Activated naive CD4-positive, alpha-beta T cell treated with anti-CD3 and anti-CD28 coated beads, Interleukin-2, amount 50 U/mL, for 72 hours (primary cell): ENCODE data around the gene NRXN3. TPM values are rescaled to one million over a fixed set of nuclear protein-coding genes. Genes with fewer than 3 reads are reported as not detected.

Experiments
- ATAC-seq, 2 donors: fragments of 150-1000 bp; cut with Tn5 transposase; 2 replicates each; pipeline ENCODE4 v1.10.0; 2021; ENCODE audit warnings: mild to moderate bottlenecking in 2 of 2, moderate library complexity in 2 of 2
- DNase-seq, 2 donors: peaks; one replicate each; pipeline ENCODE4 v3.0.0; 2021 to 2022; ENCODE audit warnings: low spot score in 2 of 2
- H3K27ac Mint-ChIP-seq, 2 donors: one replicate each; pipeline ENCODE4 v1.8.0; 2022; ENCODE audit warnings: mild to moderate bottlenecking in 2 of 2, mixed read lengths in 2 of 2
- H3K36me3 Mint-ChIP-seq, 2 donors: one replicate each; pipeline ENCODE4 v1.8.0; 2022; ENCODE audit warnings: mixed read lengths in 2 of 2
- H3K9me3 Mint-ChIP-seq, 2 donors: one replicate each; pipeline ENCODE4 v1.8.0; 2022; ENCODE audit warnings: mixed read lengths in 2 of 2
- total RNA-seq, 2 donors: library from RNA; stranded (reverse); gene quantifications; one replicate each; pipeline ENCODE4 v1.2.3, GENCODE V29; 2022

NRXN3 gene
- total RNA-seq, 2 donors from 2014 or later: not detected

- Mint-ChIP-seq H3K9me3 (peaks cover 0 to 2% of the 10 kb centered on the region in 2 donors), H3K27ac (no peak overlapping the region), H3K36me3 (no peaks in the 10 kb centered on the region)
- no peak for ATAC-seq
- no peak for DNase-seq
Measured at GRCh38 chr14:79601579-79601978, 1431.4 kb downstream of the NRXN3 start.

GRCh38 chr14:79602045-79602444 lies 1431.9 kb downstream of the NRXN3 start:
- H3K36me3 Mint-ChIP-seq: no peaks in the 10 kb centered on the region
- peaks cover 0 to 4% of the 10 kb centered on the region in 2 donors for H3K9me3 Mint-ChIP-seq
- DNase-seq (no peak), ATAC-seq (no peak)
- no peak overlapping the region for H3K27ac Mint-ChIP-seq

- Mint-ChIP-seq H3K9me3 (peaks cover 0 to 4% of the 10 kb centered on the region in 2 donors), H3K36me3 (no peaks in the 10 kb centered on the region), H3K27ac (no peak overlapping the region)
- DNase-seq (no peak), ATAC-seq (no peak)
Measured at GRCh38 chr14:79602742-79603141, 1432.6 kb downstream of the NRXN3 start.

GRCh38 chr14:79605849-79606248 lies 1435.7 kb downstream of the NRXN3 start:
- H3K27ac Mint-ChIP-seq: no peak overlapping the region
- no peak for DNase-seq
- no peak for ATAC-seq
- H3K36me3 Mint-ChIP-seq: no peaks in the 10 kb centered on the region
- H3K9me3 Mint-ChIP-seq: peaks cover 4 to 6% of the 10 kb centered on the region in 2 donors

DNA sequence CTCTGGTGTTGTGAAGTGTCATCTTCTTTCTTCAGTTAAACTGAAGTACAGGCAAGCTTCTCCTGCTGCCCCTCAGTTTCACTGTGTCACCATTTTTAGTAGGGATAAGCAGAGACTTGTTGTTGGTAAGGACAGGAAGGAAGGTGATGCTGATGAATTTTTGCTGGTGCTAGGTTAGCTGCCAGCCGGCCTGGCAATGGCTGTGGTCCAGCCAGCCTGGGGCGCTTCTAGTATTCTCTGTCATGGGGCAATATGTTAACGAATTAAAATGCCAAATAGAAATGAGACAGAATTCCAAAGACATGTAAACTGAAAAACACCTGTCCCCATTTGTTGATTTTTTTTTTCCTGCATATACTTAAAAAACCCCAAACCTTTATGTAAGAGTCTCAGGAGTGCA lies 1438.3 kb downstream of the NRXN3 start:
- no peak for DNase-seq

GRCh38 chr14:79613625-79614024 lies 1443.5 kb downstream of the NRXN3 start:
- H3K9me3 Mint-ChIP-seq: peaks cover 14 to 29% of the 10 kb centered on the region in 2 donors

More for the DNA sequence above, 1438.3 kb downstream of the NRXN3 start:
- ATAC-seq: no peak
- Mint-ChIP-seq H3K9me3 (peaks cover 4 to 9% of the 10 kb centered on the region in 2 donors), H3K27ac (no peak overlapping the region), H3K36me3 (no peaks in the 10 kb centered on the region)

DNA sequence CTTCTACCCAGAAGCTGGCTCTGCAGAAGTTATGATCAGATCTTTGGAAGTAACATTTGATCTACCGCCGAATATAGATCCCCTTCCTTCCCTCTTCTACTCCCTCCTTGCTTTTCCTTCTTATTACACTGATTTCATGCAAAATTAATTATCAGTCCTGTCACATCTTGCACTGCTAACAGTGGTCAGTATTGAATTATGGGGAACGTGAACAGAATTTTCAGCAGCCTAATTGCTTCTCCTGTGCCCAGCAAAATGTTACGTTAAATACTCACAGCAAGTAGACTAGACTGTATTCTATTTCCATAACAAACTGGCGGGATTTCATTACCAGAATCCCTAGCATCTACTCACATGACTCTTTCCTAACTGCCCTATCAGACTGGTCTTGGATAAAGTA lies 1444.3 kb downstream of the NRXN3 start:
- H3K27ac Mint-ChIP-seq: no peak overlapping the region
- DNase-seq (no peak), ATAC-seq (no peak)
- H3K36me3 Mint-ChIP-seq: no peaks in the 10 kb centered on the region
- H3K9me3 Mint-ChIP-seq: peaks cover 14 to 24% of the 10 kb centered on the region in 2 donors

More at GRCh38 chr14:79613625-79614024, 1443.5 kb downstream of the NRXN3 start:
- DNase-seq (no peak), ATAC-seq (no peak)
- H3K36me3 Mint-ChIP-seq: no peaks in the 10 kb centered on the region
- no peak overlapping the region for H3K27ac Mint-ChIP-seq

DNA sequence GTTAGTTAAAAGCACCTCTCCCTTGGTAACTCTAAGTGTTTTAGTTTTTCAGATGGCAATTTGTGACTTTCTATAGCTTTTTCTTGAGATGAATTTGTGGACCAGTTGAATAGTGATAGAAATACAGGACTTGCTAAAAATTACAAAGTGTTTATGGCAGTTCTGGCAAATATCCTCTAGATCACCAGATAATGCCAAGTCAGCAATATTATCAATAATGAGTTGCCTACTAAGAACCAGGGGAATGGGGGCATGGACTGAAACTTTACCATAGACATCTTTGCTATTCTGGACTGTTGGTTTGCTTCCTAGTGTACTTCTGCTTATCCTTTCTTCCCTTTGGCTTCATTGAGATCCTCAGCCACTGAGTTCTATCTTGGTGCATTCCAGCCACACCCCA lies 1456.9 kb downstream of the NRXN3 start:
- H3K36me3 Mint-ChIP-seq: no peaks in the 10 kb centered on the region
- H3K27ac Mint-ChIP-seq: no peak overlapping the region

DNA sequence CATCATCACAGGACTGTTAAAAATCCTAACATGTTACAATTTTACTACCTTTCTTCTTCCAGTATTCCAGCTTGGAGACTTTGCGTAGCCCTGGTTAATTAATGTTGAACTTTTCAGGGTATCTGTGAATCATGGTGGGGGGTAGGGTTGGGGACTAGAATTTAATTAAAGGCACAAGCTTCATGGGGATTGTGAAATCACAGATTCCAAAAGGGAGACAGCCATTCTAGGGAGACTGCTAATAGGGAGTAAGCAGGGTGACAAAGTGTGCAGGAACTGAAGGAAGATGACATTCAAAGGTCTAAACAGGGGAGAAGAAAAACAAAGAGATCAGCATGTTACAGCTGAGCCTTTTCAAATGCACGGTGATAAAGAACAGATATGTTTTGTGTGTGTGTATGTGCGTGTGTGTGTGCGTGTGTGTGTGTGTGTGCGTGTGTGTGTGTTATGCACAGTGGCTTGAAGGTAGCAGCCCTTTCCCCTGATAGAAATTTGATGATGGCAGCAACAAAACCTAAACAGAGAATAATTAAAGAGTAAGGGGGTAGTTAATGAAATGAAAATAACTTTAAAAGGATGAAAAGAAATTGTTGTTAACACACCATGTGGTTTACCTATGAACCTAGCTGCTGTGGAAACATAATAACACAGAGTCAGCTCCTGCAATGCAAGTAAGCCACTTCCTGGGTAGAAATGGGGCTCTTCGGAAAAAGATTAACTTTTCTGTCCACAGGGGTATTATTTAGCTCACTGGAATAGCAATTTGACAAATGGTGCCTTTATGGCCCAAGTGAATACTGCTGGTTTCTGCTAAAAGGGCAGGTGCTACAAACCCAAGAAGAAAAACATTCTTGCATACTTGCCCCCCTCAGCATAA lies 1459.5 kb downstream of the NRXN3 start:
- no peak for ATAC-seq
- Mint-ChIP-seq H3K9me3 (peaks cover 10 to 25% of the 10 kb centered on the region in 2 donors), H3K27ac (no peak overlapping the region), H3K36me3 (no peaks in the 10 kb centered on the region)
- no peak for DNase-seq

More for the DNA sequence above, 1456.9 kb downstream of the NRXN3 start:
- DNase-seq (no peak), ATAC-seq (no peak)
- peaks cover 6 to 16% of the 10 kb centered on the region in 2 donors for H3K9me3 Mint-ChIP-seq

DNA sequence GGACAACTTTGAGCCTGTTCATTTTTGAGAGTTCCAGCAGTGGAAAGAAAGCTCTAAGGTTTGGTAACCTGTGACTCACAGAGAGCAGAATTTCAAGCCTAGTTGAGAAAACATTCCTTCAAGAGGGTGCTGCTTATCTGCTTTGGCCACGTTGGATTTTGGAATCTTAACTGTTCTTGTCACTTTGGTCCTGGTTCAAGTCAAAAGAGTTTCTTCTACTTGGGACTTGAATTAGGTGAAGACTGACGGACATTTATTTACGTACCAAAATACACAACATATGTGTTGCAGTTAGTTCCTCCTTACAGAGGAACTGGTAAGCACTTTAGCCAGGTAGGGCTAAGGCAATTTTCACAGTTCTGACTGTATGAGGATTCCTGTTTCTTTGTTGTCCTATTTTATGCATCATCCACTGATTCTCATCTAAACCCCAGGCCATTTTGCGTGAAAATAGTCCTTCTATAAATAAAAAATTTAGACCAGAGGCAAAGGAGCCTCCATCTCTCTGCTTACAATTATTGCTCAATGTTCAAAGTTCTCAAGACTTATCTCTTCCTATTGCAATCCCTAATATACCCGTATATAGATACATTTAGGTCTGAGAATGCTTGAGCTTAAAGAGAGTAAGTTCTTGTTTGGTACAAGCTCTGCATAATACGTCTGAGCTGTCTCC lies 1460.3 kb downstream of the NRXN3 start:
- DNase-seq: no peak
- Mint-ChIP-seq H3K36me3 (no peaks in the 10 kb centered on the region), H3K9me3 (peaks cover 11 to 28% of the 10 kb centered on the region in 2 donors), H3K27ac (no peak overlapping the region)
- ATAC-seq: no peak

- ATAC-seq (no peak), DNase-seq (no peak)
- Mint-ChIP-seq H3K36me3 (no peaks in the 10 kb centered on the region), H3K9me3 (peaks cover 8 to 28% of the 10 kb centered on the region in 2 donors), H3K27ac (no peak overlapping the region)
Measured at GRCh38 chr14:79631276-79631675, 1461.1 kb downstream of the NRXN3 start.

GRCh38 chr14:79638672-79639266 lies 1468.6 kb downstream of the NRXN3 start:
- peaks cover 3 to 22% of the 10 kb centered on the region in 2 donors for H3K9me3 Mint-ChIP-seq
- H3K36me3 Mint-ChIP-seq: no peaks in the 10 kb centered on the region
- no peak for ATAC-seq
- DNase-seq: no peak
- H3K27ac Mint-ChIP-seq: no peak overlapping the region

DNA sequence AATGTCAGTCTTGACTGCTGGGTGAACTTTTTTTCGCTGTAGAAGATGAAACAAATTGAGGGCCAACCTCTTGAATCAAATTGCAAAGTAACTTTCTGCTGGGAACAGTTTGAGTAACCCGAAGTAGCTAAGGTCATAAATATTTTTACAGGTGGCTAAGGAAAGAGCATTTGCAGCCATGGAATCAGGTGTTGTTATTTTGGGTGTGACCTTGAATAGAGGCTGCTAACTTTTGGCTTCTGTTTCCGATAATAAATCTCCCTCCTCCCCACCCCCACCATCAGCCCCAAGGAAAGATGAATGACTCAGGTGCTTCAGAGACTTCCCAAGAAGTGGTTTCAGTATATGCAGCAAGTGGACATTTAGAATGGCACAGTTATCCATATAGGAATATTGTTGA lies 1469.4 kb downstream of the NRXN3 start:
- ATAC-seq (no peak), DNase-seq (no peak)
- H3K27ac Mint-ChIP-seq: no peak overlapping the region
- H3K36me3 Mint-ChIP-seq: no peaks in the 10 kb centered on the region
- H3K9me3 Mint-ChIP-seq: peaks cover 3 to 19% of the 10 kb centered on the region in 2 donors

GRCh38 chr14:79641371-79641770 lies 1471.2 kb downstream of the NRXN3 start:
- no peak for ATAC-seq
- no peak for DNase-seq
- Mint-ChIP-seq H3K27ac (no peak overlapping the region), H3K9me3 (peaks cover 0 to 10% of the 10 kb centered on the region in 2 donors), H3K36me3 (no peaks in the 10 kb centered on the region)

DNA sequence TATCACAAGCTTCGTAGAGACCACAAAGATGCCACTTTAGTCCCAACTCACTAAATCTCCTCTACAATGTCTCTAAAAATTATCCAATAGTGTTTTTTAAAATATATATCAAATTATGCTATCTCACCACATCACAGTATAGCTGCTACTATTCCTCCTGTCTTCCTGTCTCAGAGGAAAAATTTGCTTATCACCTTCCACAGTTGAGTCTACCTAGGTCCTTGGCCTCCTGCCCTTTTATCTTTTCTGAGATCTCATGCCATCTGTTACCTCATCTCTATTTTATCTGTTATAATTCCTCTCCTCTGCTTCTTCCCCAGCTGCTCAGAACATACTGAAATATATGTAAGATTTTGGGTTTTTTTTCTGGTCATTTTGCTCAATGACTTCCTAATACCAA lies 1473.0 kb downstream of the NRXN3 start:
- no peaks in the 10 kb centered on the region for H3K36me3 Mint-ChIP-seq
- ATAC-seq (no peak), DNase-seq (no peak)
- H3K9me3 Mint-ChIP-seq: peaks cover 0 to 10% of the 10 kb centered on the region in 2 donors
- no peak overlapping the region for H3K27ac Mint-ChIP-seq

- H3K9me3 Mint-ChIP-seq: peaks cover 4 to 14% of the 10 kb centered on the region in 2 donors
Measured at GRCh38 chr14:79645753-79646362, 1475.7 kb downstream of the NRXN3 start.

GRCh38 chr14:79649856-79650255 lies 1479.7 kb downstream of the NRXN3 start:
- peaks cover 10 to 15% of the 10 kb centered on the region in 2 donors for H3K9me3 Mint-ChIP-seq
- H3K36me3 Mint-ChIP-seq: no peaks in the 10 kb centered on the region
- DNase-seq (no peak), ATAC-seq (no peak)
- H3K27ac Mint-ChIP-seq: no peak overlapping the region

More at GRCh38 chr14:79645753-79646362, 1475.7 kb downstream of the NRXN3 start:
- no peak overlapping the region for H3K27ac Mint-ChIP-seq
- DNase-seq (no peak), ATAC-seq (no peak)
- H3K36me3 Mint-ChIP-seq: no peaks in the 10 kb centered on the region
